ENCODE data around the gene TBX6. TPM values are rescaled to one million over a fixed set of nuclear protein-coding genes. Genes with fewer than 3 reads are reported as not detected.
A peak's percentile ranks its signal among the peaks of the same experiment; 100 is the strongest.

Gene TBX6
- total and polyA plus RNA-seq, 2 donors from 2014 or later = 0.62 to 1.6 TPM

DNA sequence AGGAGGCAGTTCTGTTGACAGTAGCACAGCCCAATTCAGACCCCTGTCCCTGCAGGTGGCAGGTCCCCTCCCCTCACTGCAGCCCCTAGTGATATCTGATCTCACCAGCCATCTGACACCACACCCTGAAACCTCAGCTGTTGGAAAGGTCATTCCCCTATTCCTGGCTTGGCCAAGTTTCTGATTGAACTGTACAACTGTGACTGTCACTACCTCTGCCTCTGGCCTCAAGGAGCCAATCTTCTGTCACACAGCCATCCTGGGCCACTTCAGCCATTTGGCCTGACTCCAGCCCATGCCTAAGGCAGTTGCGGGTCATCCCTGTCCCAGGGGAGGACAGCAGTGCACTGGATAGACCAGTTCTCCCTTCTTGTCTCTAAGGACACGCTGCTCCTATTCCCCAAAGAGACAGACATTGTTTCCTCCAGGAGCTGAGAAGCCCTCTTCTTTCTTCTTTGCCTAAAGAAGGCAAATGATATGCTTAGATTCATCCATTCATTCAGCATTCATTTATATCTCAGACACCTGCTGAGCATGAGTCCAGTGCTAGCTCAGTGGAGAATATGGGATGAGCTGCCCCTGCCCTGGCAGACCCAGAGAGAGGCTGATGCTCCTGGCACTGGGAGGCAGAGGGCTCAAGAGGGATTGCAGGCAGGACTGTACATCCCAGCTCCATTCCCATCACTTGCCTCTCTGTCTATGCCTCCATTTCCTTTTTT lies 30.7 kb downstream of the TBX6 start:
- Histone ChIP-seq H3K27me3 (ENCODE audit: control insufficient read depth, insufficient read depth, low read length) (no peaks in the 10 kb centered on the region), H3K36me3 (ENCODE audit: control insufficient read depth in 2 of 3, insufficient read depth in 3 of 3, low read length in 3 of 3) (no peaks in the 10 kb centered on the region), H3K4me3 (ENCODE audit: low read length in 3 of 3) (no peak overlapping the region), H3K9me3 (ENCODE audit: control insufficient read depth in 2 of 3, insufficient read depth in 1 of 3, low read length in 3 of 3) (no peaks in the 10 kb centered on the region), H3K27ac (ENCODE audit: low read depth in 2 of 2, low read length in 2 of 2) (no peak overlapping the region), H3K4me1 (ENCODE audit: control insufficient read depth in 2 of 3, insufficient read depth in 2 of 3, low read depth in 1 of 3, low read length in 3 of 3) (peaks cover 0 to 13% (median 9%) of the 10 kb centered on the region in 3 donors), H3K9ac (ENCODE audit: low read length in 3 of 3) (no peak overlapping the region)
- TF ChIP-seq, protein P1, sequence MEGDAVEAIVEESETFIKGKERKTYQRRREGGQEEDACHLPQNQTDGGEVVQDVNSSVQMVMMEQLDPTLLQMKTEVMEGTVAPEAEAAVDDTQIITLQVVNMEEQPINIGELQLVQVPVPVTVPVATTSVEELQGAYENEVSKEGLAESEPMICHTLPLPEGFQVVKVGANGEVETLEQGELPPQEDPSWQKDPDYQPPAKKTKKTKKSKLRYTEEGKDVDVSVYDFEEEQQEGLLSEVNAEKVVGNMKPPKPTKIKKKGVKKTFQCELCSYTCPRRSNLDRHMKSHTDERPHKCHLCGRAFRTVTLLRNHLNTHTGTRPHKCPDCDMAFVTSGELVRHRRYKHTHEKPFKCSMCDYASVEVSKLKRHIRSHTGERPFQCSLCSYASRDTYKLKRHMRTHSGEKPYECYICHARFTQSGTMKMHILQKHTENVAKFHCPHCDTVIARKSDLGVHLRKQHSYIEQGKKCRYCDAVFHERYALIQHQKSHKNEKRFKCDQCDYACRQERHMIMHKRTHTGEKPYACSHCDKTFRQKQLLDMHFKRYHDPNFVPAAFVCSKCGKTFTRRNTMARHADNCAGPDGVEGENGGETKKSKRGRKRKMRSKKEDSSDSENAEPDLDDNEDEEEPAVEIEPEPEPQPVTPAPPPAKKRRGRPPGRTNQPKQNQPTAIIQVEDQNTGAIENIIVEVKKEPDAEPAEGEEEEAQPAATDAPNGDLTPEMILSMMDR (IDR thresholded peaks at IDR 0.05; ENCODE audit: borderline replicate concordance, extremely low read depth, insufficient read depth) = no peak
- intact Hi-C loops (cut with DNase I) = no loop called here
- DNase-seq (peak in 2 of 5 donors; percentile 31 to 42), FAIRE-seq (no peak)

DNA sequence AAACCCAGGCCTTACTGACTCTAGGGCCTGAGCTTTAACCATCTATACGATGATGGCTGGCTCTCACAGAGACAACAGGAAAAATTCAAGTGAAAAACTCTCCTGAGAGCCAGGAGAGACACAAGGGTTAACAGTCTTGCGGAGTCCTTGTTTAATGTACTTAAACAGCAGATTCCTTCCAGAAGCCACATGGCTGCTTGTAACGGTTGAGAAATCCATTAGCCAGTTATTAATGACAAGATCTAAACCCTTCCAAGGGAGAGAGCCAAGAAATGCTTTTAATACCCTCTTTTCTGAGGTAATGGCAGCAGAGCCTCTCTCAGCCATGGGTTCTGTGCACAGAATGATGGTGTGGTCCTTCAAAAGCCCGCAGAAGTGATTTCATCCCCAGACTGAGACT lies 31.4 kb downstream of the TBX6 start:
- no peak overlapping the region for H3K9ac ChIP-seq (ENCODE audit: low read length in 3 of 3)
- FAIRE-seq (no peak), DNase-seq (no peak)
- H3K9me3 ChIP-seq (ENCODE audit: control insufficient read depth in 2 of 3, insufficient read depth in 1 of 3, low read length in 3 of 3) = no peaks in the 10 kb centered on the region
- TF ChIP-seq, protein P1 (IDR thresholded peaks at IDR 0.05; ENCODE audit: borderline replicate concordance, extremely low read depth, insufficient read depth) = no peak
- peaks cover 0 to 13% (median 9%) of the 10 kb centered on the region in 3 donors for H3K4me1 ChIP-seq (ENCODE audit: control insufficient read depth in 2 of 3, insufficient read depth in 2 of 3, low read depth in 1 of 3, low read length in 3 of 3)
- no peaks in the 10 kb centered on the region for H3K27me3 ChIP-seq (ENCODE audit: control insufficient read depth, insufficient read depth, low read length)
- no peak overlapping the region for H3K27ac ChIP-seq (ENCODE audit: low read depth in 2 of 2, low read length in 2 of 2)
- intact Hi-C loops (cut with DNase I) = no loop called here
- H3K36me3 ChIP-seq (ENCODE audit: control insufficient read depth in 2 of 3, insufficient read depth in 3 of 3, low read length in 3 of 3) = no peaks in the 10 kb centered on the region
- no peak overlapping the region for H3K4me3 ChIP-seq (ENCODE audit: low read length in 3 of 3)

DNA sequence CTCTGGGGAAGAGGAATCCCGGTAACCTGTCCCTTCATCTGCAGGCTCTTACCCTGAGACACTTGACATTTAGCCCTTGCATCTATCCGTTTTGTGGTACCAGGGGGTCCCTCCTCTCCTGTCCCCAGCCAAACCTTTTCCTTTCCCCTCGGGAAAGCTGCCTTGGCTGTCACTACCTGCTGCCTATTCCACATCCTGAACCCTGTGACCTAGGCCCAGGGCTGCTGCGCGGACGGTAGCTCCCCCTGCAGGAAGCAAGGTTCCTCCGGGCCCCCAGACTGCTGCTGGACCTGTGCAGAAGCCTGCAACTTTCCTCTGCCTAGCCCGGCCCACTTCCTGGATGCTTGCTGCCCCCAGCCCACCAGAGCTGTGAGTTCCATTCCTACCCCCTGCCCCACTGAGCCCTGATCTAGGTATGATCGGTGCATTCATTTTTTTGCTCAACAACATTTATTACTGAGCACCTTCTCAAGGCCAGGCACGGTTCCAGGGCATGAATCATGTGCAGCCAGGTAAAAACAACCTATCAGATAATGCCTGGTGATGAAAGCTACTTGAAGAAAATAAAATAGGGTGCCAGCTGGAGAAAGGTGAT lies 36.7 kb downstream of the TBX6 start:
- H3K27ac ChIP-seq (ENCODE audit: low read depth in 2 of 2, low read length in 2 of 2) = no peak overlapping the region
- peaks cover 0 to 8% (median 4%) of the 10 kb centered on the region in 3 donors for H3K4me1 ChIP-seq (ENCODE audit: control insufficient read depth in 2 of 3, insufficient read depth in 2 of 3, low read depth in 1 of 3, low read length in 3 of 3)
- intact Hi-C loops (cut with DNase I) = no loop called here
- H3K36me3 ChIP-seq (ENCODE audit: control insufficient read depth in 2 of 3, insufficient read depth in 3 of 3, low read length in 3 of 3) = no peaks in the 10 kb centered on the region
- H3K9me3 ChIP-seq (ENCODE audit: control insufficient read depth in 2 of 3, insufficient read depth in 1 of 3, low read length in 3 of 3) = no peaks in the 10 kb centered on the region
- H3K9ac ChIP-seq (ENCODE audit: low read length in 3 of 3) = no peak overlapping the region
- peak in 2 of 5 donors; percentile 25 to 61 for DNase-seq
- H3K27me3 ChIP-seq (ENCODE audit: control insufficient read depth, insufficient read depth, low read length) = no peaks in the 10 kb centered on the region
- FAIRE-seq = no peak
- H3K4me3 ChIP-seq (ENCODE audit: low read length in 3 of 3) = no peak overlapping the region
- TF ChIP-seq, protein P1 (IDR thresholded peaks at IDR 0.05; ENCODE audit: borderline replicate concordance, extremely low read depth, insufficient read depth) = peak; percentile 6

Measured in kidney (tissue), 14 donors.